HG03342 (cell line): Measurements from ENCODE around the gene POLR2B.
"Not testable (repeated sequence)": the region's sequence is repeated elsewhere in the genome, so short reads cannot be mapped to it uniquely, and the experiment has no call there.

Source experiments
- ATAC-seq: cut with Tn5 transposase; IDR thresholded peaks from one replicate; pipeline ENCODE4 v1.9.1; 2021; ENCODE audit warnings: mild to moderate bottlenecking, moderate library complexity; ENCODE audit not compliant: unreplicated experiment

POLR2B gene

DNA sequence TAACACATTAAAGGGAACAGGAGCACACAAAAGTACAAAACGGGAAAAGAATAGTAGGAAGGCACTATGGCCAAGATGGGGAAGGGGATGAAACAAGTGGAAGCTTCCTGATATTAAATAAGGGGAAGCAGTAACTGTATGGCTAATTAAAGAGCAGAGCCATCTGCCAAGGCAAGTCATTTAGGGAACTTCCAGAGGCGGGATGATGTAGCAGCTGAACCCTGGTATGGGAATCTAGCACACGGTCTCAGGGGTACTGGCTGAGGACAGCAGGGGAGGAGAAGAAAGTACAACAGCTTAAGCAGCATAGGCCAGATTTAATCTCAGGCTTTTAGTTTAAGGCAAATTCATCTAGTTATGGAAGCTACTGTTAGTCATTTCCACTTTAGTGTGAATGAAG is 72.4 kb downstream of the POLR2B start:
- no peak for ATAC-seq

DNA sequence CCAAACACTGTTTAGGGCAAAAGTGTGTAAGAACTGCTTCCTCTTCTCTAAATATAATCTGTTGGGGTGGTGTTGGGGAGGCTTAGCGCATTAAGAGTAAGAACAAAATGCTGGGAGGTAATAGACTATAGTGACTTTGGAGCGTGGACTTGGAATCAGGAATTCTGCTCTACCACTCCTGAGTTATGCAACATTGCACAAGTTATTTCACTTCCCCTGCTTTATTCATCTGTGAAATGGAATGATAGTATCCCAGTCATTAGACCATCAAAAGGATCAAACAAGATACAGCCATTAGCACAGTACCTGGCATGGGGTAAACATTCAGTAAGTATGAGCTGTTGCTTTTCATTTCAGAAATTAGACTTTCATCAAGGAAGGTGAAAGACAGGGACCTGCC is 72.8 kb downstream of the POLR2B start:
- ATAC-seq: no peak

DNA sequence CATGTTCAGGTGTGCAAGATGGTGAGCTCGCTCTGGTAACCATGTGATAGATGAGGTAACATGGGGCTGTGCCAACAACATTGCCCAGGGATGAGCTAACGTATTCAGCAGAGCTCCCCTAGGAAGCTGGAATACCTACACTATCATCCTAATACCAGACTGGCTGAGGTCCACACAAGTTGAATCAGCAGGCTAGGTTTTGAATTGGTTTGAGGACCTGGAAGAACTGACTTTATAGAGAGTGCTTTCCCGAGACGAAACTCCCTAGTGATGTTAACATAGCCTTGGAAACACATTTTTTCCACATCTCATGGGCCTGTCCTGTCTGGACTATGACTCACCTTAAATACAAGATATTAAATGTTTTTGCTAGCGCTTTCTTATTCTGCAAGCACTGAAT is 74.8 kb downstream of the POLR2B start:
- ATAC-seq: no peak

DNA sequence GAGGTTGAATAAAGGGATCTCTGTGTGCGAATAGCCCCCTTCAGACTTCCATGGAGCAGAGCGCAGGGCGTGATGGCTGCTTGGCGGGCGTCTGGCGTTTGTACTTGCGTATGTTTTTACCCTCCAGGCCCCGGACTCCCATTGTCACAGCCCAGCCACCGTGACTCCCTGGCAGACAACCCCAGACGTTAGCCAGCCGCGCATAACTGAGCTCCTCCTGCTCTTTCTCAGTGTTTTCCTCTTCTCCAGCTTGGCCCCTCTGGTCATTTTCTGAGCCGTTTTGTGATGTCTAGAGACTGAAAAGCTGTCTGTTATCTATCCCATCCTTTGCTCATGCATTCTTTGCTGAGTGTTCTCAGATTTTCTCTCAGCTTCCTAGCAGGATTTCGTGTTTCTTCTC is 77.2 kb downstream of the POLR2B start:
- no peak for ATAC-seq

- ATAC-seq: no peak
Observed at GRCh38 chr4:57059890-57060716, 81.4 kb downstream of the POLR2B start.

GRCh38 chr4:57060717-57061067 is 82.0 kb downstream of the POLR2B start:
- ATAC-seq: not testable (repeated sequence)

DNA sequence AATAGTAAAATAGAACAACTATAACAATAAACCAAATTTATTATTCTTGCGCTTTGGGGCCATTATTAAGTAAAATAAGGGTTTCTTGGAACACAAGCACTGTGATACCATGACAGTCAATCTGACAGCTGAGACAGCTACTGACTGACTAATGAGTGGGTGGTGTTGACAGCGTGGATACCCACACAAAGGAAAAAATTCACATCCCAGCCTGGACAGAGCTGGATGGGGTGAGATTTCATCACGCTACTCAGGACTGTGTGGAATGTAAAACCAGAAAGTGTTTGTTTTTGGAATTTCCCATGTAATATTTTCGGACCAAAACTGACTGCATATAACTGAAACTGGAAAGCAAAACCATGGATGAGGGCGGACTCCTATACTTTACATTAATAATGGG is 82.7 kb downstream of the POLR2B start:
- no peak for ATAC-seq

GRCh38 chr4:57063518-57063917 is 84.8 kb downstream of the POLR2B start:
- ATAC-seq: no peak

GRCh38 chr4:57064120-57064519 is 85.4 kb downstream of the POLR2B start:
- no peak for ATAC-seq

DNA sequence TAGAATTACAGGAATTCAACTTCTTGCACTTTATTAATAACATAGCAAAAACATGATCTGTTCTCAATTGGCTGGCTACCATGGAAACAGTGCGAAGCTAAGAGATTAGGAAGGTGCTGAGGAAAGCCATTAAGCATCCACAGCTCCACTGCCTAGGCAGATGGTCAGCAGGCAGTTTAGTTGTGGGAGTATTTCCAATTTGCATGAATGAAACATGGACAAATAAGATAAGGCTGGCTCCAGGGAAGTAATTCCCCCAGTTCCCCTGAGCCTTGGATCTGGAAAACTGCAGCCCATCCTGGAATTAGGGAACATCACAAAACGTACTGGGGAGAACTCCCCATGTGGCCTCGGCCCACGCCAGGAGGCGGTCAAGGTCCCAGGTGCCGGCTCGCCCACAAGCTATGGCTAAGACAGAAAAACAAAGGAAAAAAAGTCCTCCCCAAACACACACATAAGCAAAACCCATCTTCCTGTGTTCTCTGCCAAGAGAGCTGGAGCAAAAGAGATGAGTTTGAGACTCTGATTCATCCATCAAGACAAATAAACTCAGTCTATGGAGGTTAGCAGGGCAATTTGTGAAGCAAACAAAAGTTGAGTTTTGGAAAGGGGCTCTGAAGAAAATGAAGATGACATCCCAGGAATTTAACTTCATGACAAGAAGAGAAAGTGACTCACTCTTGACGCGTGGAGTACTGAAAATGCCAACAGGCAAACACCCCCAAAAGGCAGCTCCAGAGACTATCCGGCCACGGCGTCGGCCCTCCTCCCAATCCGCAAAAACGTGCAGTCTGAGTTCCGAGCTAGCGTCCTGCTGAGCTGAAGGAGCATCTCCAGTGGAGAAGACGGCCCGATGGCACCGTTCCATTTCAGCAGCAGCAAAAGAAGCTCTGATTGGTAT is 86.4 kb downstream of the POLR2B start:
- no peak for ATAC-seq

GRCh38 chr4:57065730-57066482 is 87.2 kb downstream of the POLR2B start:
- ATAC-seq: no peak

- no peak for ATAC-seq
Observed at GRCh38 chr4:57068237-57068981, 89.7 kb downstream of the POLR2B start.

DNA sequence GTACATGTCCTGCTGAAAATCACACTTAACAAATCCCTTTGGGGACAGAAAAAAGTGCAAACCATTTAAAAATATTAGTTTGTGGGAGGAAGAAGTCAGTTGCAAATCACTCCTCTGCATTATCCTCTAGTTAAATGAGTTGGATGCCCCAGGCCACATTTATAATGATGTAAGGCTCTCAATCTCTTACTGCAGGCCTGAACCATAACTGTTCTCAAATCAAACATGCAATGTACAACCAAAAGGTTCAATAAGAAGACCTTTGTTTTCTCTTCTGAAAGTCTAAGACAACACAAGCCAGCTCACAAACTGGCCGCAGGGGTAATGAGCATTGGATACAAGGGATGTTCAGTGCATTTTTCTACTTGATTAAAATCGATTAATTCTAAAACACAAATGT is 91.8 kb downstream of the POLR2B start:
- ATAC-seq: no peak

DNA sequence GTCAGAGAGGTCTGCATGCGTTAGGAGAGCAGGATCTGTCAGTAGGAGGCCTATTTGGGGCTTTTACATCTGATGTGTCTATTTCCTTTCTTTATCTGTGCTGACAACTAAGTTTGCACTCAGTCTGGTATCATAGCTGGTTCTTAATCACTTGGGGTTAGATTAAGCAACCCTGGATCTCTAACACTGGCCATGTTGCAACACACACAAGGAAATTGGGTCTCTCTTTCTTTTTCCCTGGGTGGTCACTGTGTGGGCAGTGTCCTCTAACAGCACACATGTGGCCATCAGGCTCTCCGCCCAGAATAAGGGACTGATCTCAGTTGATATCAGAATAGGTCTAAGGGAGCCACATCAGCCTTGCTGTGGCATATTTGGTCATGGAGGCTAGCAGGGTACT is 92.6 kb downstream of the POLR2B start:
- no peak for ATAC-seq

GRCh38 chr4:57073559-57073958 is 94.9 kb downstream of the POLR2B start:
- no peak for ATAC-seq

- ATAC-seq: no peak
Observed at GRCh38 chr4:57074744-57075143, 96.0 kb downstream of the POLR2B start.

DNA sequence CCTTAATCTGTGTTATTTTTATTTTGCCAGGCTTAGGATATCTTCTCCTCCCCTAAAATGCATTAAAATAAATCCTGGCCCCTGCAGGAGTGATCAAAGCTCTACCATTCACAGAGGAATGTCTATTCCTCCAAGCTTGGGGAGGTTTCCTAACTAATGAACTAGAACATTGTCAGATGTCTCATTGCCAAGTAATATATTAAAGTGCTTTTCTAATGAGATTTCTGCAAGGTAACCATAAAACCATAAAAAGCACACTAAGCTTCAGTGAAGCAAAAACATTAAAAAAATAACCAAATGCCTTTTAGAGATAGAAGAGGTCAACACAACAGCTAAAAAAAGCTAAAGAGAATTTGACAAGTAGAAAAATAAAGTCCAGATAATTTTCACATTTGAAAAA is 96.7 kb downstream of the POLR2B start:
- no peak for ATAC-seq

DNA sequence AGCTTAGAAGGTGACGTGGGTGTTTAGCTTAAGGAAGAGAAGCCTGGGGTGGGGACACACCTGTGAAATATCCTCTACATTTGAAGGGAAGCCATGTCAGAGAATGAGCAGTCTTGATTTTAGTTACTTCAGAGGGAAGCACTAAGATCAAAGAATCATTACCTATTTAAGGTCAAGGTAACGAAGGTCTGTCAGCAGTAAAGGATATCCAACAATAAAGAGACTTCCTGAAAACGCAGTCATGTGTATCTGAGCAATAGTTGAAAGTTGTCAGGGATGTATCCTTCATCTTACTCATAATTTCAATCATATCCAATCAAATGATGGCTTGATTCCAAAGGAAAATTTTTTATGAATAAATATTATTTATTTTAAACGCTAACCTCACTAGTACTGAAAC is 98.0 kb downstream of the POLR2B start:
- ATAC-seq: no peak

GRCh38 chr4:57077550-57078343 is 99.1 kb downstream of the POLR2B start:
- no peak for ATAC-seq
